ENCODE results near the gene PAWR.
"Not testable (repeated sequence)": the region's sequence is repeated elsewhere in the genome, so short reads cannot be mapped to it uniquely, and the experiment has no call there.

PAWR gene

DNA sequence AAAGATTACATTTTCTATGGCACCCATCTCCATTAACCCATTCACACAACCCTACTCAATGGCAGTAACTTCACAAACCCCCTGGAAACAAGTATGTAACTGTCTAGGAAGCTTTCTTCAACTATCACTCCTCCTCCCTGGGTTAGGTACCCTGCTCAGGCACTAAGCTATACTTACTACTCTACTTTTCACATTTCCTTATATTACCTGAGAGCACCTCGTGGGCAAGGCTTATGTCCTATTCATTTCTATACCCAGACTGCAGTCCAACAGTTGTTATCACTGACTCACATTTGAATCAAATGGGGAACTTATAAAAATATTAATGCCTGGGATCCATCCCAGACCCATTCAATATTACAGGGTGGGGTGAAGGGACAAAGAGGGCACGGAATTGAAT is 4.6 kb downstream of the PAWR start:
- DNase-seq (ENCODE audit: low read depth), result no peak

DNA sequence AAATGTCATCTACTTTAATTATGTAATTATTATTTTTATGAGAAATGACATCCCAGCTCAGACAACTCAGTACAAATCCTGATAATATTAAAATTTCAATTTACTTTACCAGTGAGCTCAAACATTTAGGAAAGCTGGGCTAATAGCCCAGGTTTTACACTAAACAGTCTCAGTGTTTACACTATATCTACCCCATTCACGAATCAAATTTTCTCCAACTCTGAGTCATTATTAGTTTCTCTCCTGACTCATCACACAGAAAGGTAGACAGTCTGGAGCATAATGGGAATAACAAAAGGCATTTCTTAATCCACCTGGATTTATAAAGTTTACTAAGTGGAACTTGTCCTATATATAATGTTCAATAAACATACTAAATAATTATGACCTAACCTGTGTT is 5.7 kb downstream of the PAWR start:
- no peak for DNase-seq (ENCODE audit: low read depth)

DNA sequence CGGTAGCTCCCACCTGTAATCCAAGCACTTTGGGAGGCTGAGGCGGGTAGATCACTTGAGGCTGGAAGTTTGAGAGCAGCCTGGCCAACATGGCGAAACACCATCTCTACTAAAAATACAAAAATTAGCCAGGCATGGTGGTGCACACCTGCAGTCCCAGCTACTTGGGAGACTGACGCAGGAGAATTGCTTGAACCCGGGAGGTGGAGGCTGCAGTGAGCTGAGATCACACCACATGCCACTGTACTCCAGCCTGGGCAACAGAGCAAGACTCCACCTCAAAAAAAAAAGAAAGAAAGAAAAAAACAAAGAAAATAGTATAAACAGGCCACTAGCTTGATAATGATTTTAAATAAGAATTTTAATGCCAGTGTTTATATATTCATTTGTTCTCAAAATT is 6.4 kb downstream of the PAWR start:
- not testable (repeated sequence) for DNase-seq (ENCODE audit: low read depth)

DNA sequence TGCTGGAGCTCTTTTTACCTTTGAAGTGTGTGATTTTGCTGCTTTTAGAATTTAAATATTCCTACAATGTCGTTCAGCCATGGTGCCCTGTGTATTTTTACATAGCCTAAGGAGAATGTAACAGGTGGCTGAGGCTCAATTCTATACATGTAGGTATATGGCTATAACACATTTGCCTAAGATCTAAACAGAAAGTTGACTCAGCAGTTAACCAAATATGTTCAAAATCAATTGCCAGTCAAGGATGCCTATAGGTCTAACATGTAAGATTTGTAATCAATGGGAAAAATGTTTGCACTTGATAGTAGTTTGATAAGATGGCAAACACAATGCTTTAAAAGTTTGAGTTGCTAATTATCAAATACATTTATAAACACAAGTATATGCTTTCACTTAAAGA is 8.2 kb downstream of the PAWR start:
- DNase-seq (ENCODE audit: low read depth), result no peak

DNA sequence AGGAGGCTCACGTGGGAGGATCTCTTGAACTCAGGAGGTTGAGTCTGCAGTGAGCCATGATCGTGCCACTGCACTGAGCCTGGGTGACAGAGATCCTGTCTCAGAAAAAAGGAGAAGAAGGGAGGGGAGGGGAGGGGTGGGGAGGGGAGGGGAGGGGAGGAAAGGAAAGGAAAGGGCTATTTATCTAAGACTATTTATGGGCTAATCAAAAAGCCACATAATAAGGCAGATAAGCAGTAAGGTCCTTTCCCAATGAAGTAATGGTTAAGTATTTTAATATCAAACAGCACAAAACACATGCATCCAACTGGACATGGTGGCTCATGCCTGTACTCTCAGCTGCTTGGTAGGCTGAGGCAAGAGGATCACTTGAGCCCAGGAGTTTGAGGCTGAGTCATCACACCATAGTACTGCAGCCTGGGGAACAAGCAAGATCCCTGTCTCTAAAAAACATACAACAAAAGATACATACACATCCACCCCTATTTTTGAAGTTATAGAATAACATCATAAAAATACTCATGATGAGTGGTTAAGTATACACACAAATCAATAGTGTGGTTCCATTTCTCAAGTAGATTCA is 9.7 kb downstream of the PAWR start:
- no peak for DNase-seq (ENCODE audit: low read depth)

DNA sequence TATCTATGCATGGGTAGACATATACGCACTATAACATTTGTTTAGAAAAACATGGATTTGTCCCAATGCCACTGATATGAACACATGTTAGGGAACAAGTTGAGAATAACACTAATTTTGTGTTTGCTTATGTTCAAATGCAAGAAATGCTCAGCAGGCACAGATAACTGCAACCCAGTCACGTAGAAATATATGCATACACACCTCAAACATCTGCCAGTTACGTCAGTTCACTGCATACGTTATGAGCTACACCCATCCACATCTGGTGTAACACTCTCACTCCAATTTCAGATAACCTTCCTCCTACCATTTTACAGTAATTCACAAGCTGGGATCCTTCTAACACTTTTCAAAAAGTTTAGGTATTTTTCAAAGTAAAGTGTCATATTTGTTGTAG is 10.7 kb downstream of the PAWR start:
- DNase-seq (ENCODE audit: low read depth), result no peak

DNA sequence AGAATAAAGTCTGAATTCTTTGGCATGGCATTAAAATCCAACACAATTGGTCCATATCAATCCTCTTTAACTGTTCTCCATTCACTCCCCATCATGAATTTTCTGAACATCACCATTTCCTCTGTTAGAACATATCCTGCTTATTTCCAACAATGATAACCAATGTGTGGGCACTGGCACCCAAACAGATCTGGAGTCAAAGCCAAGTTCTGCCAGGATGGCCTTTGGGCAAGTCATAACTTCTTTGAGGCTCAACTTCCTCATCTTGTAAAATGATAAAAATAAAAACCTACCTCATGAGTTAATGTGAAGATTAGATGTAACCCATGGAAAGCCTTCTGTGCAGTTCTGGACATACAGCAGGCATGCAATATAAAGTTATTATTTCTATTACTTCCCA is 12.5 kb downstream of the PAWR start:
- DNase-seq (ENCODE audit: low read depth), result no peak

DNA sequence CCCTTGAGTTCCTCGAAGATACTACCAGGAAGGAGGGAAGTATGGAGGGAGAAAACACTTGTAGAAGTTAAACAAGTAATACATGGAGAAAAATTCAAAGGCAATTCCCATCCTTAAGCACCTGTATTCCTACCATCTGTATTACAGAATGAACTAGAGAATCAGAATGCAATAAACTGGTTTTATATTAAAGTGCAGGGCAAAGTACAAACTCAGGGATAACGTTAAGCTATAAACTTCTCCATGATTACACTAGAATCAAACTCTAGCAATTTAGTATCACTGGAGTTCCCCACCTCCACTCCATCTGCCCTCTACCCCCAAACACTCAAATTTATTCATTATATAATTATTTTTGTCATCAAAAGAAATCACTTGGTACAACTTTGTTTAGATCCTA is 13.1 kb downstream of the PAWR start:
- DNase-seq (ENCODE audit: low read depth), result no peak

DNA sequence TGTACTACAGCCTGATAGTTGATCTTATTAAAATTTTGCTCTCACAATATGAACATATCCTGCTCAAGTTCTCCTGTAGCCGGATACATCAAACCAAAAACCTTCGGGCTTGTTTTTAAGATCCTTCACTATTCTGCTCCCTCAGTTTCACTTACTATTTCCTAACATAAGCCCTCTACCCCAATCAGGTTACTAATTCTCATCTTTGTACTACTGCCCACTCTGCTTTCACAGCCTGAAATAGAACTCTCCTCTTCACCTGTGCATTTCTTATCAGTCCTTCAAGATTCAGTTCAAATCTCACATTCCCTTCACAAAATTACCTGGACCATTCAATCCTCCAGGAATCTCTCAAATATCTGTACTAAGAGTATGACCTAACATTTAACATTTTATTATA is 14.2 kb downstream of the PAWR start:
- DNase-seq (ENCODE audit: low read depth), result no peak

DNA sequence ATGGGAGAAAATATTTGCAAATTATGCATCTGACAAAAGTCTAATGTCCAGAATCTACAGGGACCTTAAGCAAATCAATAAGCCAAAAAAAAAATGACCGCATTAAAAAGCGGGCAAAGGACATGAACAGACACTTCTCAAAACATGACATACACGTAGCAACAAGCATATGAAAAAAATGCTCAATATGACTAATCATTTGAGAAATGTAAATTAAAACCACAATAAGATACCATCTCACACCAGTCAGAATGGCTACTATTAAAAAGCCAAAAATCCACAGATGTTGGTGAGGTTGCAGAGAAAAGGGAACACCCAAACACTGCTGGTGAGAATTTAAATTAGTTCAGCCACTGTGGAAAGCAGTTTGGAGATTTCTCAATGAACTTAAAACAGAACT is 16.1 kb downstream of the PAWR start:
- no peak for DNase-seq (ENCODE audit: low read depth)

DNA sequence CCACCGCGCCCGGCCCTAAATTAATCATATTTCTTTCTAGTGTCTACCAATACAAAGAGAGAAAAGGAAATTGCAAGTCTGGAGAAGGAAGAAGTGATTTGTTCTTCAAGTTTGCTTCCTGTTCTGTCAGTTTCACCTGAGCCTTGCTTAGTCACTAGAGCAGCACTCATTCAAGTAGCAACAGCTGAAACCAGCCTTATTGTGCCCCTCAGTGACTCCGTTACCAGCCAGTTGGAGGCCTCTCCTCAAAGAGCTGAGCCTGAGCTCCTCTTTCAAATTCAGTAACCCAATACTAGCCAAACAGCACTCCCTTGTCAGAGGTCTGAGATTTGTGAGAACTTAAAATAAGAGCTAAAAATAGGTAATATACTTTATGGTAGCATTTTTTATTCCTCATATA is 17.4 kb downstream of the PAWR start:
- no peak for DNase-seq (ENCODE audit: low read depth)

DNA sequence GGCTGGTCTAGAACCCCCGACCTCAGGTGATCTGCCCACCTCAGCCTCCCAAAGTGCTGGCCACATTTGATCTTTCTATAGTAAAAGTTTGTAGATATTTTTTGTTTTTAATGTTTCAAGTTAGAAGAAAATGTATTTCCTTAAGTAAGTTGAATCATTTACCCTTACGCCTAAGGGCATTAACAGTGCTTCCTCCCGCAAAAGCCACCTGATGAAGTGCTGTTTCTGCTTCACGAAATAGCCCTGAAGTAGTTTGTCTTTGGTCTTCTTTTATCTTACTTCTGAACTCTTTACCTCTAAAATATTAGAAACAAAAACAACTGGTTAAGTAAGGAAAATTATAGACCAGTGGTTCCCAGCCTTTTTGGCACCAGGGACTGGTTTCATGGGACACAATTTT is 22.7 kb downstream of the PAWR start:
- no peak for DNase-seq (ENCODE audit: low read depth)

DNA sequence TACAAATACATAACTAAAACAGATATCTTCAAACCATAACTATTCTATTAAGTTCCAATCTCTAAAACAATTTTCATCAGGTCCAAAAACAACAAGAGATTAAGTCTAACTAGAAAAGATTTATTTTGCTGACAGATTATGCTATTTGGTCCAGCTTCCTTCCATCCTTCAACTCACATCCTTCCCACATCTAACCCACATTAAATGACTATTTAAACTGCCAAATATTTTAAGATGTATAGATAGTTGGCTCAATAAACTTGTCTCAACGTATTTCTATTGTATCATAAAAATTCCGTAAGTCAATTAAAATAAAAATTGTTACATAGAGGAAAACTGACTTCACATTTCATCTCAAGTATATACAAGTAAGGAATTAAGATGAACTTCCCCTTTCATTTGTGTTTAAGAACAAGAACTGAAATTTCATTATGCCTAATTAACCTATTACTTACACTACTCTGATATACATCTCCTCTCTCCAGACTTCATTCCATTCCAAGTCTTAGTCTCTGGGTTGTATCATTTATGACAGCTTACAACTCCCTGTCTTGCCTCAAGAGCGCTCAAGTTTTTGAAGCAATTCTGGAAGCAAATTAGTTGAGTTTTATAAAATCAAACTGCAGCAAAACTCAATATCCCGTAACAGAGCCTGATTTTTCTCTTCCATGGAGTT is 25.4 kb downstream of the PAWR start:
- DNase-seq (ENCODE audit: low read depth), result no peak

DNA sequence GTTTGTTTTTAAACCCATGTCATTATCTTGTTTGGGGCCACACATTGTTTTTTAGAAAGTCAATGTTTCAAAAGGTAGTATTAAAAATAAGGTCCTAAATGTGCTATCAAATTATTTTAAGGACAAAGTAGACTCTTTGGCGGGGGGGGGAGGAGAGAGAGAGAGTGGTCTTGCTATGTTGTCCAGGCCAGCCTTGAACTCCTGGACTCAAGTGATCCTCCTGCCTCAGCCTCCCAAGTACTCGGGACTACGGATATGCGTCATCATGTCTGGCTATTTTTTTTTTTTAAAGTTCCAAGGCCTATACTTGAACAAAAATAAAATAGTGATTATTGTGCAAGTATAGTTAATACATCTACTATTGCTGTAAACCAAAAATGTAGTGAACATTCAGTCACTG is 26.2 kb downstream of the PAWR start:
- DNase-seq (ENCODE audit: low read depth), result no peak

DNA sequence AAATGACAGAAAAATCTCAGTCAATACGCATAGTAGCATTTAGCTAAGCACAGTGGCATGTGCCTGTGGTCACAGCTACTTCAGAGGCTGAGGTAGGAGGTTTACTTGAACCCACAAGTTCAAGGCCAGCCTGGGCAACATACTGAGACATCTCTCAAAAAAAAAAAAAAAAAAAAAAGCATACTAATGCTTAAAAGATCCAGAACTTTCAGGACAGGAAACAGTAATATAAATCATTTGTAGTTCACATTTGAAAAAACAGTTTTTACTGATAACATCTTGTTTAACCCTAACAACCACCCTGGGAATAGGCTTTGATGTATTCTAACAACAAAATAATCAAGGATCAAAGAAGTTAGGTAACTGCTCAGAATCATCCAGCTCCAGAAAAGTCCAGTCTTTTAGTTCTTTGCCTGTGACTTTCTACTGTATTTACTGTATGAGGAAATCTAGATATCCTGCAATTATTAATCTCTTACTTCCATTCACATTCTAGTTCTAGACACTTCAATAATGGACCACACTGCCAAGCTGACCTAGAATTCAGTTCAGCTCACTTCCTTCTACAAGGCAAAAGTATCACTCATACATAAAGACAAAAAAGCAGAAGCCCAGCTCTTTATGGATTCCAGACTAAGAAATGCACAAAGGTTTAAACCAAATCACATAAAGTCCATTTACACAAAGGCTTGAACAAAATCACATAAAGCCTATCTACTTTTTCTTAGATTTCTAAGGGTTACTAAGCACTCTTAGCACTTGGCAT is 28.5 kb downstream of the PAWR start:
- DNase-seq (ENCODE audit: low read depth), result no peak

DNA sequence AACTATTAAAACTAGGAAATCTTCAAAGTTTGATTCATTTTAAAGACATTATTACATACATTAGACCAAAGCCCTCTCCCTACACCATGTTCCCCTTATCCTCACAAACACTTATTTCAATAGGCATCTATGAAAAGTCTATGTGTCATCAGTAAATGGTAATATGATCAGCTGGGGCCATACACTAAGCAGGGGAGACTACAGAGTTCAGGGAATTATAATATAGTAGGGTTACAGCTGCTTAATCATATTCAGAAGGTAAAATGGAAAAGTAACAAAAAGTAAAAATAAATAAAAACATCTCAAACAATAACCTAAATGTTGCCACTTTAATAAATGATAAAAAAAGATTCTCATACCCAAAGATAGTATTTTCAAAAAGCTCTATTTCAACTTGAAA is 29.1 kb downstream of the PAWR start:
- no peak for DNase-seq (ENCODE audit: low read depth)

DNA sequence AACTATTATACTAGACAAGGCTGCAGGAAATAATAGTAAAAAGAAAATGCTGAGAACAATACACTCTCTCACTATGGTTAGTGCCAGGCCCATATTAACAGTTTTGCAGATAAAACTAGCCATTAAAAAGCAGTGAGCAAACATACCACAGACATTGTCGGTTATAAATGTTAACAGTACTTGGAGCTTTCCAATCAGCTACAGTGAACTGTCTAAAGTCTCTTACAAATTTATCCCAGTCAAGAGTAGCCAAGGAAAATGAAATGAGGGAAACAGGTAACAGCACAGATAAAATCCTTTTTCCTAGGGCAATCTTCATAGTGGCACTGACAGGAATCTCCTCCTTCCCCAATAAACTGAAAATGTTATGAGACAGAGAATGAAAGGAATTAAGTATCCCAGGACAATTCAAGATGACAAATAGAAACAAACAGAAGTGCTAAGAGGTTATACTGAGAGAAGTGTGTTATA is 30.8 kb downstream of the PAWR start:
- no peak for DNase-seq (ENCODE audit: low read depth)

DNA sequence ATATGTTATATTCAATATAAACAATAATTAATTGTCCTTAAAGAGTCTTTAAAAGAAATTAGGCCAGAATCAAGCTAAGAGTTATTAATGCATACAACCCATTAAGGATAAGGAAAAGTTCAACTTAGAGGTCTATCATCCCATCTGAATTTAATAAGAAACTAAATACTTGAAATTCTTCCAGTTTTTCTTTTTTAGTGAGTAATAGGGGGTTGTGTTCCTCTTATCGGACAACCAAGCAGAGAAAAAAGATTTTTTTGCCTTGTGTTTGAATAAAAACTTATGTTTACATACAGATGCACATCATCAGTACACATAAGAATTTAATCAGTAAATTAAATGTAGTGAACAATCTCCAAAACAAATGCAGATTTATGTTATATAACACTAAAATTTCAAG is 32.5 kb downstream of the PAWR start:
- DNase-seq (ENCODE audit: low read depth), result no peak

DNA sequence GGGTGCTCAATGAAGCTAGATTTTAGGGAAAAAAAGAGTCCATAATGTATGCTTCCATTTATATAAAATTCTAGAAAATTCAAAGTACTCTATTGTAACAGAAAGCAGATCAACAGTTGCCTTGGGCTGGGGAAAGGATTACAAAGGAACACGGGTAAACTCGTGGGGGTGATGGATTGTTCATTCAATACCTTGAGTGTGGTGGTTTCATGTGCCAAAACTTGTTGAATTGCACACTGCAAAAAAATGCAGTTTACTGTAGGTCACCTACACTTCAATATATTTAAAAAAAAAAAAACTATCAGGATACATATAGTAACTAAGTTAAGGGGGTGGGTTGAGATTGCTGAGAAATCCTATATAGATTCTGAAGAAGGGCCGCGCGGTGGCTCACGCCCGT is 33.6 kb downstream of the PAWR start:
- no peak for DNase-seq (ENCODE audit: low read depth)

DNA sequence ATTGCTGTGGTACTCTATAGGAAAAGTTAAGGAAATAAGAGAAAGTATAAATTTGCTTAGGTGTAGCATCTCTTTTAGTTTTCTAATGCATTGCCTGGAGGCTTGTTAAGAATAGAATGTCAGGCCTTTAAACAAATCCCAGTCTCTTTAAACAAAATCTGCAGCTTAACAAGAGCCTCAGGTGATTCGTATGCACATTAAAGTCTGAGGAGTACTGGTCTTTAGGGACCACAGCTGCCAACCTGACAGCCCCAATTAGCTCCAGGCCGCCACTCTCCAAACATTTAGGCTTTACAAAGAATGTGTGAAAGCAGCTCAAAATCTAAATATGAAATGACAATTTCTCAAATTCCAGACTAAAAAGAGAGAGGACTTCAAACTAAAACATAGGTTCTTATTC is 35.7 kb downstream of the PAWR start:
- DNase-seq (ENCODE audit: low read depth), result no peak

DNA sequence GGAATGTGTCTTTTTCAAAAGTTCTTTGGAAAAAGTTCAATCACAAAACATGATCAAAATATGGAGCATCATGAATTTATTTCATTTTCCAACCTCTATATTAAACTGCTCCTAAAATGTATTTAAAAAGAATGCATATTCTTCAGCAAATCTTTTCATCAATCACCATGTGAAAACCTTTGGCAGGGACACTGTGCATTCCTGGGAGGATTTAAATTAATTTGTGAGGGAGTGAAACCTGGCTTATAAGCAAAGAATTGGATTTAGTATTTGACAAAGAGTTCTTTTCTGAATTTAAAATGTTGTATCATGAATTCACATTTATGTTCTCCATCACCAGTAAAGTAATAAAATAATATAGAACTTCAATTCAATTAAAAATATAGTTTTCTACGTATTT is 38.2 kb downstream of the PAWR start:
- DNase-seq (ENCODE audit: low read depth), result no peak

DNA sequence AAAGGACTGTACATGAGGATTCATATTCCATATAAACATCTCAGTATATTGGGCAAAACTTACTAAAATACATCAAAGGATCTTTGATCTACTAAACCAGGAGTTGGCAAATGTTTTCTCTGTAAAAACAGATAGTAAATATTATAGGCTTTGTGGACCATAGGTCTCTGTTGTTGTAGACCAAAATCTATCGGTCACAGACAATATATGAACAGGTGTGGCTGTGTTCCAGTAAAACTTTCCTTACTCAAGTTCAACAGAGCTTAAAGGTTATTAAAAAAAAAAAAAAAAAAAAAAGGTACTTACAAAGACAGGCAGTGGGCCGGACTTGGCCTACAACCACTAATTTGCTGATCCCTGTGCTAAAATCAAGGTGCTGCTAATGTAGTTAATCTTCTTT is 40.3 kb downstream of the PAWR start:
- DNase-seq (ENCODE audit: low read depth), result no peak

DNA sequence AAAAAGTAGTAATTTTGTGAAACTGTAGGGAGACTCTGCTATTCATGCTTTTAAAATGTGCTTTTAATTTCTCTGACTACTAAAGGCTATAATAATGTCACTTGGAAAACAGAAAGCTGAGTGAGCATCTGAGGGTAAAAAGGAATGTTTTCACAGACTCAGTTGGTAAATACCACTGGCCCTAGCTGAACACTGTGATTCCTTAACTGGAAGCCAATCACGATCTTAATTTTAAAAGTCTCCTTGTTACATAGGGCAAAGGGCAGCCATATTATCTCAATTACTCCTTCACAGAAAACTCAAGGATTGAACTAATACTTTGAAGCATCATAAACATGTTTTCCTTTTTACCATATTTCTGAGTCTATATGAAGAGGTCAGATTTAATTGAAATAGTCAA is 41.9 kb downstream of the PAWR start:
- no peak for DNase-seq (ENCODE audit: low read depth)

DNA sequence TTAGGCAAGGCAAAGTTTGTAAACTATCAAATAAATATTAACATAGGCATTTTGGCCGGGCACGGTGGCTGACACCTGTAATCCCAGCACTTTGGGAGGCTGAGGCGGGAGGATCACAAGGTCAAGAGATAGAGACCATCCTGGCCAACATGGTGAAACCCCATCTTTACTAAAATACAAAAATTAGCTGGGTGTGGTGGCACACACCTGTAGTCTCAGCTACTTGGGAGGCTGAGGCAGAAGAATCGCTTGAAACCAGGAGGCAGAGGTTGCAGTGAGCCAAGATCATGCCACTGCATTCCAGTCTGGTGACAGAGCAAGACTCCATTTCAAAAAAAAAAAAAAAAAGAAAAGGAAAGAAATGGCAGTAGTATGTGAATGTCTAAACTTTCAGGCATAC is 43.9 kb downstream of the PAWR start:
- not testable (repeated sequence) for DNase-seq (ENCODE audit: low read depth)
